NCI-H460 (cell line): ENCODE results near the gene CRYBG2. TPM values are rescaled to one million over a fixed set of nuclear protein-coding genes. Genes with fewer than 3 reads are reported as not detected.
"Not testable (repeated sequence)": the region's sequence is repeated elsewhere in the genome, so short reads cannot be mapped to it uniquely, and the experiment has no call there.

Experiments
- DNase-seq: peaks from one replicate; pipeline ENCODE4 v3.0.0-alpha.2; 2016; ENCODE audit warnings: low read depth; ENCODE audit errors: extremely low read depth
- total RNA-seq: library from RNA; depleted of rRNA; stranded (reverse); fragments of >200 nt; shearing (Covaris generic); gene quantifications from 2 replicates; pipeline ENCODE4 v1.2.3, GENCODE V29; 2014

Gene CRYBG2
- total RNA-seq, 1 experiment from 2014 or later: 0.20 TPM

GRCh38 chr1:26350701-26351589 lies 3.0 kb downstream of the CRYBG2 start:
- DNase-seq: no peak

- DNase-seq: no peak
These were observed 3.6 kb downstream of the CRYBG2 start for GRCh38 chr1:26350343-26350700.

GRCh38 chr1:26349877-26350244 lies 4.1 kb downstream of the CRYBG2 start:
- DNase-seq: no peak

- no peak for DNase-seq
These were observed 4.6 kb downstream of the CRYBG2 start for GRCh38 chr1:26349188-26349876.

GRCh38 chr1:26346274-26347033 lies 7.5 kb downstream of the CRYBG2 start:
- DNase-seq: no peak

GRCh38 chr1:26345718-26346117 lies 8.2 kb downstream of the CRYBG2 start:
- DNase-seq: no peak

GRCh38 chr1:26344147-26344920 lies 9.6 kb downstream of the CRYBG2 start:
- DNase-seq: no peak

- no peak for DNase-seq
These were observed 13.9 kb downstream of the CRYBG2 start for GRCh38 chr1:26340047-26340481.

- DNase-seq: no peak
These were observed 15.3 kb downstream of the CRYBG2 start for GRCh38 chr1:26338670-26339069.

- no peak for DNase-seq
These were observed 16.3 kb downstream of the CRYBG2 start for GRCh38 chr1:26337625-26338024.

GRCh38 chr1:26337206-26337535 lies 16.8 kb downstream of the CRYBG2 start:
- no peak for DNase-seq

GRCh38 chr1:26336477-26337205 lies 17.3 kb downstream of the CRYBG2 start:
- DNase-seq: peak; percentile 41

GRCh38 chr1:26335774-26336476 lies 18.0 kb downstream of the CRYBG2 start:
- no peak for DNase-seq

- not testable (repeated sequence) for DNase-seq
These were observed 20.6 kb downstream of the CRYBG2 start for GRCh38 chr1:26333312-26333711.

GRCh38 chr1:26330276-26330675 lies 23.7 kb downstream of the CRYBG2 start:
- no peak for DNase-seq

- DNase-seq: not testable (repeated sequence)
These were observed 24.6 kb downstream of the CRYBG2 start for GRCh38 chr1:26329380-26329779.

- no peak for DNase-seq
These were observed 25.3 kb downstream of the CRYBG2 start for GRCh38 chr1:26328597-26328996.

- DNase-seq: no peak
These were observed 26.0 kb downstream of the CRYBG2 start for GRCh38 chr1:26327956-26328362.

- DNase-seq: no peak
These were observed 29.4 kb downstream of the CRYBG2 start for GRCh38 chr1:26324550-26324949.
